G401.6 (cell line): ENCODE measurements around the gene DKKL1.
A peak's percentile ranks its signal among the peaks of the same experiment; 100 is the strongest.

Experiments used
- FAIRE-seq: peaks from 2 replicates; lab custom pipeline; 2012; peaks lifted over from hg19 to GRCh38; lab: Jason Lieb, UNC

Gene DKKL1

DNA sequence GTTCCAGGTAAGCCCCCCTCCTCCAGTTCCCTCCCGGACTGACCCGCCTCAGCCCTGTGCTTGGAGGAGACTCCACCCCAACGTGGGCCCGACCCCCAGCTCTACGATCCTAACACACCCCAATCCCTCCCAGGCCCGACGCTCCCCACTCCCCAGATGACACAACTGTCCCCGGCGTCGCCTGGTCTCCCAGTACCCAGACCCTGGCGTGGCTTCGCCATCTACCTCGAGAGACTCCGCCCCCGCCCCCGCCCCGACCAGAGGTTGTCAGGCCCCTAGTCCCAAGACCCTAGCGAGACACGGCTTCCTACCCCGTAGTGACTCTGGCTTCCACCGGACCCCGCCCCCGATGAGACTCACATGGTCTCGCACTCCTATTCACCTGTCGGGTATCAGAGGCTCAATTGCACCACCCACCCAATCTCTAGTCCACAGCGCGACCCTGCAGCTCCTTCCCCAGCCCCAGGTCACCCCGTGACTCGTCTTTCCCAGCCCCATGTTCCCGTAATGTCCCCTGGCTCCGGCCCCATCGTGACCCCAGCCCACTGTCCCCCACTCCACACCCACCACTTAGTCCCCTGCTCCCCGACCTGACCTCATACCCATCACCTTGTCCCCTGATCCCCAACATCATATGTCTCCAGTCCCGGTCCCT lies 25.5 kb upstream of the DKKL1 start:
- FAIRE-seq, result no peak

DNA sequence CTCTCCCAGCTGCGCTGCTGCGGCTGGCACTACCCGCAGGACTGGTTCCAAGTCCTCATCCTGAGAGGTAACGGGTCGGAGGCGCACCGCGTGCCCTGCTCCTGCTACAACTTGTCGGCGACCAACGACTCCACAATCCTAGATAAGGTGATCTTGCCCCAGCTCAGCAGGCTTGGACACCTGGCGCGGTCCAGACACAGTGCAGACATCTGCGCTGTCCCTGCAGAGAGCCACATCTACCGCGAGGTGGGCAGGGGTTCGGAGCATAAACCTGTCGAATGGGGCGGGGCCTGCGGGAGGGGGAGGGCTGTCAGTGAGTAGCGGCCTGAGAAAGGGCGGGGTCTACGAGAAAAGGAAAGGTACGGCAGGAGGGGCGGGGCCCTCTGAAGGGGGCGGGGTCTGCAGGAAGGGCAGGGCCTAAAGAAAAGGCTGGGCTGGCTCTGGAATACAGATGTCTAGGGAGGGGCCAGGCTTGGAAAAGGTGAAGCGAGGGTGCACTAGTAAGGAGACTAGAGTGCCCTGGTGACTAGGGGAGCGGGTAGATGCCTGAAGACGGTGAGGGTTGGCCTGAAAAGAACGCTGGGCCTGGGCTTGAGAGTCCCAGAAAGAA lies 24.9 kb upstream of the DKKL1 start:
- FAIRE-seq, result no peak

DNA sequence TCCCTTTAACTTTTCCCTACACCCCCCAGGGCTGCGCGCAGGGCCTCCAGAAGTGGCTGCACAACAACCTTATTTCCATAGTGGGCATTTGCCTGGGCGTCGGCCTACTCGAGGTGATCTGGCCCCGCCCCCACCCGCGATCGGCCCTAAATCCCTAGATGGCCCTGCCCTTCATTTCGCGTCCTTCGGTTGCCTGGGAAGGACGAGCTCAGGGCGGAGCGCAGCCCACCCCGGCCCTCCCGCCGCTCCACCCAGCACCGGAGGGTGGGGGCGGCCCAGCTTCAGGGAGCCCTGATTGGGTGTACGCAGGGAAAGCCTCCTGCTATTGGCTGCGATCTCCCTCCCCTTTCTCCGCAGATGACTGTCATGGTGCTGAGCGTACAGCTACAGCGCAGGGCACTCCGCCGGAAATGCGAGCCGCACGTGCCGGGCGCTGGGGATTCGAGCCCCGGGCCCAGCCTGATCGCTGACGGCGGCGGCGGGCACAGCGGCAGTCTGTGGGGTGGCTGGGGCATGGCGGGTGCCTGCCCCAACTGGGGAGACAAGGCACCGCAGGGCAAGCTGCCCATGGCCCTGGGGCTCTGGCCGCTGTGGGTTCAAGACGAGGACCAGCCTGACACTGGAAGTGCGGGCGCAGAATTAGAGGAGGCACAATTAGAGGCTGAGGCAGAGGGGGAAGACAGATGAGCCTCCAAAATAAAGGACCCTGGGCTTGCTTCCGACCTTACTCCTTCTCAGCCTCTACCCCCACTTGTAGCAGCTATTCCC lies 24.2 kb upstream of the DKKL1 start:
- FAIRE-seq, result no peak

DNA sequence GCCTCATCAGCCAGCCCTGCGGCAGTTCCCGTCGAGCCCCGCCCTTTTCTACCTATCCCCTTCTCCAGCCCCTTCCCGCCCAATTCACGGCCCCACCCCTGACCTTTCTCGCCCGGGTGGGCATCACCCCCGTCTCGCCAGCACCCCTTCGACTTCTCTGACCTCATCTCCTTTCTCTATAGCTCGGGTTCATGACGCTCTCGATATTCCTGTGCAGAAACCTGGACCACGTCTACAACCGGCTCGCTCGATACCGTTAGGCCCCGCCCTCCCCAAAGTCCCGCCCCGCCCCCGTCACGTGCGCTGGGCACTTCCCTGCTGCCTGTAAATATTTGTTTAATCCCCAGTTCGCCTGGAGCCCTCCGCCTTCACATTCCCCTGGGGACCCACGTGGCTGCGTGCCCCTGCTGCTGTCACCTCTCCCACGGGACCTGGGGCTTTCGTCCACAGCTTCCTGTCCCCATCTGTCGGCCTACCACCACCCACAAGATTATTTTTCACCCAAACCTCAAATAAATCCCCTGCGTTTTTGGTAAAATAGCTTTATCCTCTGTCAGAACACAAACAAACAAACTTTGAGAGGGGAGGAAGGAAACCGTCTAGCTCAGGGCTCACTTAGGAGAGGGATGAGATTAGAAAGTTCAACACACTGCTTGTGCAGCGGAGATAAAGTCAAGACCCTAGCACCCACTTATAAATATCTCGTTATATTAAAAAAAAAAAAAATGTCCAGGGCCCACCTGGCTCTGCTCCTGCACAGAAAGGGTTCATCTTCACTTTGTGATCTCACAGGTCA lies 23.4 kb upstream of the DKKL1 start:
- no peak for FAIRE-seq

DNA sequence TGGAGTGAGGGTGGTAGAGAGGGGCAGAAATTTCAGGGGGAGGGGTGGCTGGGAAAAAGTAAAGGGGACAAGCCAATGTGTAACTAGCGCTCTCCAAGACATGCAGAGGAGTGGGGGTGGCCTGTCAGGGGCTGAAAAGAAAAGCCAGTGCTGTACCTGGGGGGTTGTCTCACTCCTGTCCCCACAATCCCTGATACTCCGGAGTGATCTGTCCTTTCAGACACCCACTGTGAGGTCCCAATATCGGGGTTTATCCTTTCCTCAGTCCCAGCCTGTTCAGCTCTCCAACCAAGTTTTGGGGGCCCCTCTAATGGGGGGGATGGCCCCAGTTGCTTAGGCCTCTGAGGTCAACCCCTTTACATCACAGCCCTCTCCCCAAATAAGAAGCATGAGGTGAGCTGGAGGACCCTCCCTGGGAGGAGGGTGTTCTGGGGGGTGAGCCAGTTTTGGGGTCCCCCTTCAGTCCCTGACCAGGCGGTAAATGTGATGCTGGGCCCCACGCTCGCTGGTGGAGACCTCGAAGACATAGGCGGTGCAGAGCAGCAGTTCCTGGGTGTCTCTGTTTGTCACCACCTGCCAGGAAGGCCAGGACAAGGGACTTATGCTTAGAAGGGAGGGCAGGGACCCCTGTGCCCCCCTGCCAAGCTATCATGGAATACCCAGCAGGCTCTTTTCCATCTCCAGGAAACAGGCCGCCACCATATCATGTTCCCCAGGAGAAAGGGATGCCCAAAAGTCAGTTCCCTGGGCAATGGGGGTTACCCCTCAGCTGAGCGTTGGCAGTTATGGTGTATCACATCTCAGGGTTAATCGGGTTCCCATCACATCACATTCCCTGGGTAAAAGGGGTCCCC lies 22.6 kb upstream of the DKKL1 start:
- FAIRE-seq, result no peak

DNA sequence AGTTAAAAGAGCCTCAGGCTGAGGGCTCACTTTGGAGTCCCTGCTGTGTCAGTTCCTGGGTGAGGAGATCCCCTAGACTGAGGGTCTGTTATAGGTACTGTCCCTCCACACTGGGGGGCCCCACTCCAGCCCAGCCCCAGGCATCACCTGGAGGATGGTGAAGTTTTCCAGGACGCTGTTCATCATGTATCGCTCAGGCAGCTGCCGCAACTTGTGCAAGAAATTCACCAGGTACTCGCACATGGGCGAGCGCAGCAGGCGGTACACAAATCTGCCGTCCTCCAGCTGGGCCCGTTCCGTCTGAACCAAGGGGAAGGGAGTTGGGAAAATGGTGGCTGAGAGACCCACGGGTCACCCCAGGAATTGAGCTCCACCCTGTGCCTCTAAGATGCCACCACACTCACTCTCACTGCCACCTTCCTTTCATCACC lies 21.4 kb upstream of the DKKL1 start:
- no peak for FAIRE-seq

DNA sequence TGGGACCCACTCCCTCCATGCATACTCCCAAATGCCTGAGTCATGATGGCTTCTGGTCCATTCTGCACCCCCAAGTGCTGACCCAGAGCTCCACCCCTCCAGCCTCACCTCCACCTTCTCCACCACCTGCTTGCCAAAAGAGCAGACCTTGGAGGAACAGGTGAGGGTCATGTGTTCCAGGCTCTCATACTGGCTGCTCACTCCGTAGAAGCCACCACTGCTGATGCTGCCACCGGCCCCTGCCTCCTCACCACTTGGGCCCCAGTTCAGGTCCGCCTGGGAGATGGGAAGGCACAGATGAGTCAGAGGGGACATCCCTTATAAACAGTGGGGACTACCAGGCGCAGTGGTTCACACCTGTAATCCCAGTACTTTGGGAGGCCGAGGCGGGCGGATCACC lies 20.6 kb upstream of the DKKL1 start:
- no peak for FAIRE-seq

DNA sequence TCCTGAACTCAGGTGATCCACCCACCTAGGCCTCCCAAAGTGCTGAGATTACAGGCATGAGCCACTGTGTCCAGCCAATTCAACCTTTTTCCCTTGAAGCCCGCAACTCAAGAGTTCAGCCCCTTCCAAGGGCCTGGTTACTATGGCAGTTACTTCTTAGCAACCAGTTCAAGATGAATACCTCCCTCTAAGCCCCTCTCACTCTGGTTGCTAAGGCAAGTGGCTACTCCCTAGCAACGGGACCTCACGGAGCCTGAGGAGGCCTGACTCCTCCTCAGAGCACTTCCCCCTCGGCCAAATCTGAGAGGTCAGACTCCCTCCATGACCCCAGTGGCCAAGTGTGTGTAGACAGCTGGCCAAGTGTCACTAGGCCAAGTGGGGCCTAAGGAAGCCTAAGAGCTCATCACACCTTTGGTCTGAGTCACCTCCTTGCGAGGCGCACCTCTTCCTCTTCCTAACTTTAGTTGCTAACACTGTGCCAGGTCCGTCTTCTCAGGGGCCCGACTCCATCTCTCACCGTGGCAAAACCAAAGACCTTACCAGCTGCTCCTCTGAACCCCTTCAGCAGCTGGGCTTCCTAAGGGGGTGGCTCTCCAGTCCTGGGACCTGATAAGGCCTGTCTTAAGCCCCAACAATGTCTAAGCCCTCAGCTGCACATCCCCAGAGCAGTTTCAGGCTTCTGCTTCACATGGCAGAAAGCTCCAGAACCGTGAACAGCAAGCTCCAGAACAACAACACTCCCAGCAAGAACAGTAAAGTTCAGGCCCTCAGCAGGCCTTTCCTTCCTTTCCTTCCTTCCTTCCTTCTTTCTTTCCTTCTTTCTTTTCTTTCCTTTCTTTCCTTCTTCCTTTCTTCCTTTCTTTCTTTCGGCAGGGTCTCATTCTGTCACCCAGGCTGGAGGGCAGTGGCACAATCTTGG lies 18.9 kb upstream of the DKKL1 start:
- no peak for FAIRE-seq

DNA sequence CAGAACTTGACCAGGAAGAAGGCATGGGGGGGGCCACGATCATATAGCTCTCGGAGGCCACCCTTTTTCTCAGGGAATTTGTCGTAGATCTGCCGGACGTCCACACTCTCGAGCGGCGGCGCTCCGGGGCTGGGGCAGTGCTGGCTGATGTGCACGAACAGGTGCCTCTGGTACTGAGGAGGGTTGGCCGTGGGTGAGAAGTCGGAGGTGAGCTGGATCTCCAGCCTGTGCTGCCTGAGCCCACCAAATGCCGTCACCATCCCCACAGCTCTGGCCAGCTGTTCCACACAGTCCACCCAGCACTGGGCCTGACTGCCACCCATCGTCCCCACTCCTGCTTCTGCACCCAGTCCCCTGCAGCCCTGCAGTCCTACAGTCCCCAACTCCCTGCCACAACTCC lies 16.5 kb upstream of the DKKL1 start:
- FAIRE-seq, result no peak

DNA sequence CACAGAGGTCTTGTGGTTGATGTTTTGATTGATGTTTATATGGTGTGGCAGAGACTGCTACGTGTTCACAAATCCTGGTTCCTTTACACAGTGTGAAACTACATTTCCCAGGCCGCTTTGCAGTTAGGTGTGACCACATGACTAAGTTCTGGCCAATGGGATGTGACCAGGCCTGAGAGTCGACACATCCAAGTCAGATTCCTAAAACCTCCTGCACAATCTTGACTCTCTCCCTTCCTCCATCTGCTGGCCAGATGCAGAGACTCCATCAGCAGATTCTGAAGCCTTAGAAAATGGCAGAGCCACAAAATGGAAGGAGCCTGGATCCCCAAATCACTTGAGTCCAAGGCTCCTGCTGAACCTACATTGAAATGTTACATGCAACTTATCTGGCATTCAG lies 15.8 kb upstream of the DKKL1 start:
- peak; percentile 95 for FAIRE-seq

DNA sequence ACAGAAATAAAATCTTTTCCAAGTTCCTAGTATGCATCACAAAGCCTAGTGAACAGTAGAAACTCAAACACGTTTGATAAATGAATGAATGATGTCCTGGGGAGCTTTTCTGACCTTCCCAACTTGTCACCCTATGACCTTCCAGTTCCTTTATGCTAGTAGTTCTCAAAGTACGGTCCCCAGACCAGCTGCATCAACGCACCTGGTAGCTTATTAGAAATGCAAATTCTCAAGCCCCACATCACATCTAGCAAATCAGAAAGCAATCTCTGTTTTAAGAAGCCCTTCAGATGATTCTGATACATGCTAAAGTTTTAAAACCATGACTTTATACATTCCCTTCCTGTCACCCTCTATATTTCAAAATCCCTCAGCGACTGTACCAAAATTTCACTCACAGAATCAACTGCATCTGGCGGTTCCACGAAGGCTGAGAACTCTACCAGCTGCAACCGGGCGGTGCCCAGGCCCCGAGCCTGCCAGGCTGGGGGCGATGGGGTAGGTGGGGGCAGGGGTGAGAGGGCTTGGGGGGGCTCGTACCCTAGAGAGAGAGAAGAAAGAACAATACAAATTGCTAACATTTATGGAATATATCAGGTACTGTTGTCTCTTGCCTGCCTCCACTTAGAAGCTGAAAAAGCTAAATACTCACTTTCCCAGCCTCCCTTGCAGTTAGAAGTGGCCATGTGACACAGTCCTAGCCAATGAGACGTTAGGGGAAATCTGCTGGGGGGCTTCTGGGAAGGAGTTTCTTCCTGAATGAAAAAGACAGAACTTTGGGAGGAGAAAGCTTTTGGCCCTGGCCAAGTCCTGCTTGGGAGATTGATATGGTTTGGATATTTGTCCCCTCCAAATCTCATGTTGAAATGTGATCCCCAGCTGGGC lies 15.1 kb upstream of the DKKL1 start:
- no peak for FAIRE-seq

DNA sequence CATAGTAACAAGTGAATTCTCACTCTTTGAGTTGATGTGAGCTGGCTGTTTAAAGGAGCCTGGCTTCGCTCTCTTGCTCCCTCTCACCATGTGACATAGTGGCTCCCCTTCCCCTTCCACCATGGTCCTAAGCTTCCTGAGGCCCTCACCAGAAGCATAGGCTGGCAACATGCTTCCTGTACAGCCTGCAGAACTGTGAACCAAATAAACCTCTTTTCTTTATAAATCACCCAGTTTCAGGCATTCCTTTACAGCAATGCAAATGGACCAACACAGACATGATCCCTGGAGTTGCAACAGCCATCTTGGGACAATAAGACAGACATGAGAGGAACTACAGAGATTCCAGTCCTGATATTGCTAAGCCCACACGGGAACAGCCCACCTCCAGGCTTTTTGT lies 14.1 kb upstream of the DKKL1 start:
- no peak for FAIRE-seq

DNA sequence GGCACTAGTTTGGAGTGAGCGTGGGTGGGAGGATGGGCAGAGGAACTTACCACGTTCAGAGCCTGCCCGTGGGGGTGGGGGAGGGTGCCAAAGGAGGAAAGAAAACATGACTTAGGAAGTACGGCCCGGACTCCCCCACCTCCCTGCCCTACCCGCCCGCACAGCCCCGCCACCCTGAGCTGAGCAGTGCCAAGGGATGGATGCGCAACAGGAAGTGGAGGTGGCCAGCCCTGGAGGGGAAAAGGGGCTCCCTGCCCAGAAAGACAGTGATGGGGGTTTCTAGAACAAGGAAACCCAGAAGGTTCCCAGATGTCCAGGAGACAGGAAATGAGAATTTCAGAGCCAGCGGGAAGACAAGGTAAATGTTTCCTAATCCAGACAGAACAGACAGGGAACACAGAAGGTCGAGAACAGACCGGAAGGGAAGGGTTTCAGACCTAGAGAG lies 7.7 kb upstream of the DKKL1 start:
- FAIRE-seq, result no peak

DNA sequence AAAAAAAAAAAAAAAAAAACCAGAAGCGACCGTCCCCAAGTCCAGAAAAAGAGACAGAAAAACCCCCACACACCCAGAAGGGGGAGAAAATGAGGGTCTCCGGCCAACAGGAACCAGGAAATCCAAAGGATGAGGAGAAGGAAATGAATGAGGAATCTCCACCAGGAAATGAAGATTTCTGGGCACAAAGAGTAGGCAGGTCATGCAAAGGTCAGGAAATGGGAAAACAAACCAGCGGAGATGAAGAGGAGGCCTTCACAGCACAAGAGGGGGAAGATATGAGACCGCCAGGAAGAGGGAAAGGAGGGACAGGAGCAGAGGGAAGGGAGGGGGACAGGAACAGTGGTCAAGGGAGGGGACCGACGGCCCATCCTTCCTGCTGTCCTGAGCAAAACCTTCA lies 7.3 kb upstream of the DKKL1 start:
- no peak for FAIRE-seq

DNA sequence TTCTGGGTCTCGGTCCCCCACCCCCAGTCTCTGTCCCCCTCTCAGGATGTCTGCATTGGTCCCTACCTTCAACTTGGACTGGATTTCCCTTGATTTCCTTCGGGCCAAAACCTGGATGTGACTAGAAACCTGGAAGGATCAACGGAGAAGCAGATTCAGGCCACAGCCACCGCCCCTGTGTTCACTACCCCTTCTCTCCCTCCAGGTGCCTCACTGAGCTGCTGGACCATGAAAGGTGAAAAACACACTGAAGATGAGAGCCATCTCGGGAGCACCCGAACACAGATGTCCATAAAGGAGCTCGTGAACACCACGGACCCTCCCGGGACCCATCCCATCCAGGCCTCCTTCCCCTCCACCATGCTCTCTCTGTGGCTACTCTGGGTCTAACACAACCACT lies 6.5 kb upstream of the DKKL1 start:
- FAIRE-seq, result no peak

DNA sequence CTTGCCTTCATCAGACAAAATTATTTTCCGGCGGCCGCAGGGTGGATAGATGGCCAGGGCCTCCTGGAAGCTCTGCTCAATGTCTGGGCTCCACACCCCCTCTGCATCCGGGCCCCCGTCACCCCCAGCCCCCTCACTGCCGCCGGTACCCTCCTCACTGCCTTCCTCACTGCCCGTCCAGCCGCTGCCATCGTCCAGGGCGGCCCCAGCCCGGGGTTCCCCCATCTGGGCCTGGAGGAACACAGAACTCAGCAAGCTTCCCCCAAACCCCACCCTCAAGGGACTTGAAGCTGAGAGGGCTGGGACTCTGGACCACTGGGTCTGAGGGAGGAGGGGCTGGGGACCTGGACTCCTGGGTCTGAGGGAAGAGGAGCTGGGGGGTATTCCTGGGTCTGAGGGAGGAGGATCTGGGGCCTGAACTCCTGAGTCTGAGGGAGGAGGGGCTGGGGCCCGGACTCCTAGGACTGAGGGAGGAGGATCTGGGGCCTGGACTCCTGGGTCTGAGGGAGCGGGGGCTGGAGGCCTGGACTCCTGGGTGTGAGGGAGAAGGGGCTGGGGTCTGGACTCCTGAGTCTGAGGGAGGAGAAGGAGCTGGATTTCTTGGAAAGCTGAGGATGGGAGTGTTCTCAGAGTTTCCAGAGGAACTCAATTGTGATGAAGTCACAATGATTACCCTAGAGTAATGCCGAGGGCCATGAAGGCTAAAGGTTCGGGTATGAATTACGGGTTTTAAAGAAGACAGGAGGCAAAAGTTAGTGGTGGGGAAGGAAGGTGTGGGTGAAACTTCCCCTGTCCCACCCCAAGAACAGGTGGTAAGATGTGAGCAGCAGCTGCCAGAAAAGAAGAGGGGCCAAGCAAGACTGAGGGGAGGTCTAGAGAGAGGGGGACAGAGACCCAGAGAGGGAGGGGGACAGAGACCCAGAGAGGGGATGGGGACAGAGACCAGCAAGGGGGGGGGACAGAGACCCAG lies 3.5 kb upstream of the DKKL1 start:
- no peak for FAIRE-seq

DNA sequence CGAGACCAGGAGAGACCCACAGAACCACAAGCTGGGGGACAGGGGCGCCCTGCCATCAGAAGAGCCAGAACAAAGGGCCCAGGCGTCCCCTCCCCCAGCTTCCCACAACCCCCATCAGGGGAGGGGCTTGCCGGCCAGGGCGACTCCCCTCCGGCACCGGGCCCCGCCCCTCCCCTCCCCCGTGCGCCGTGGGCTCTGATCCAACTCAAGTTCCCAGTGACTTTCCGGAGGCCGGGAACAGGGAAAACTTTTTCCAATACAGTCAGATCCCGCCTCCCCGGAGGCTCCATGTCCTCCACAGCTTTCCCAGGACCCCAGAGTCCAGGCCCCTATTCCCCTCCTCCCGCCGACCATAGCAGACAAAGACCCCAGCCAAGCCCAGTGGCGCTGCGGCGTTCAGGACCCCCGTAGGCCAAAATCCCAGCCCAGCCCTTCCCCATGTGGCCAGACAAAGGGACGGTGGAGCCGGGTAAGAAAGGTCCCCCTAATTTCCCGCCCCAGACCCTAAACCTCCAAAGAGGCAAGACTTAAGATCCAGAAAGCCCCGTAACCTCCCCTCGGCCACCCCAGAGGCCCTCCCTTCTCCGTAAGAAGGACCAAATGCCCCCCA lies 2.1 kb upstream of the DKKL1 start:
- FAIRE-seq, result no peak
